ELF-1 (cell line): ENCODE measurements around the gene CKAP5.
A peak's percentile ranks its signal among the peaks of the same experiment; 100 is the strongest.
"Not testable (repeated sequence)": the region's sequence is repeated elsewhere in the genome, so short reads cannot be mapped to it uniquely, and the experiment has no call there.

ENCODE experiments used
- DNase-seq: peaks from one replicate; pipeline ENCODE4 v3.0.0-alpha.2; 2016; ENCODE audit warnings: low read depth, low spot score

CKAP5 gene

DNA sequence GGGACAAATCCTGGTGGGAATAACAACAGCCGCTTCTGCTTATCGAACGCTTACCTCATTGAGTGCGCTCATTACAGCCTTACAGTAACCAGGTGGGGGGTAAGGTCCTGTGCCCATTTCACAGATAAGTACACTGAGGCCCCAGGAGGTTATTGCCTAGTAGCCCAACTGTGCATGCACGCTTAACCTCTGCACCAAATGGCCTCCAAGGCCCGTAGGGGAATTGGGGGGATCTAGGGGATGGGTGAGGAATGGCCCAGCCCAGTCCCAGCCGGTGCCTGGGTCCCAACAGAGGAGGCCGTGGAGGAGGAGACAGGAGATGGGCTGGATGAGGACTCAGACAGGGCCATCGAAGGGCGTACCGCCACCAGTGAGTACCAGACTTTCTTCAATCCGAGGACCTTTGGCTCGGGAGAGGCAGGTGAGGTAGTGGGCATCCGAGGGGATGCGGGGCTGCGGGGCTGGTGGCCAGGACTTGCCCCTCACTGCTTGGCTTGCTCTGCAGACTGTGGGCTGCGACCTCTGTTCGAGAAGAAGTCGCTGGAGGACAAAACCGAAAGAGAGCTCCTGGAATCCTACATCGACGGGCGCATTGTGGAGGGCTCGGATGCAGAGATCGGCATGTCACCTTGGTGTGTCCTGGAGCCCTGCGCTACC lies 119.7 kb downstream of the CKAP5 start:
- DNase-seq, result no peak

DNA sequence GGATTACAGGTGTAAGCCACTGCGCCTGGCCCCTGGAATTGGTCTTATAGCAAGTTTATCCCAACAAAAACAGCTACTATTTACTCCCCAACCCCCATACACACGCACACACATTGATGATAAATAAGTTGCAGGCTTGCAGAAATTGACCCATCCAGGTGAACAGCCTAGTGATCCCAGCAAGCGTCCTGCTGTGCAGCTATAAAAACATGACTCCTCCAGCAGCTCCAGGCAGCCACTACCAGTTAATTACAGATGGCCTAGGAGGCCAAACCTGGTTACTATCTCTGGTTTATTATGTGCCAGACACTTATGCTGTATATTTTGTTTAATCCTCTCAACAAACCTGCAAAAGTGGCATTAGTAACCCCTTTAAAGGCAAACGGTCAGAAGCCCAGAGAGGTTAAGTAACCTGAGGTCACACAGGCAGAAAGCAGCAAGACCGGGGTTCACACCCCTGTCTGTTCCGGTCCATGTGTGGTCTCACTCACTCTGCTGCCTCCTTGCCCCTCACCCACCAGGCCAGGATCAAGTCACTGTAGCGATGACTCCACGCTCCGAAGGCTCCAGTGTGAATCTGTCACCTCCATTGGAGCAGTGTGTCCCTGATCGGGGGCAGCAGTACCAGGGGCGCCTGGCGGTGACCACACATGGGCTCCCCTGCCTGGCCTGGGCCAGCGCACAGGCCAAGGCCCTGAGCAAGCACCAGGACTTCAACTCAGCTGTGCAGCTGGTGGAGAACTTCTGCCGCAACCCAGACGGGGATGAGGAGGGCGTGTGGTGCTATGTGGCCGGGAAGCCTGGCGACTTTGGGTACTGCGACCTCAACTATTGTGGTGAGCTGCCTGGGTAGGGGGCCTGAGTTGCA lies 120.5 kb downstream of the CKAP5 start:
- no peak for DNase-seq

DNA sequence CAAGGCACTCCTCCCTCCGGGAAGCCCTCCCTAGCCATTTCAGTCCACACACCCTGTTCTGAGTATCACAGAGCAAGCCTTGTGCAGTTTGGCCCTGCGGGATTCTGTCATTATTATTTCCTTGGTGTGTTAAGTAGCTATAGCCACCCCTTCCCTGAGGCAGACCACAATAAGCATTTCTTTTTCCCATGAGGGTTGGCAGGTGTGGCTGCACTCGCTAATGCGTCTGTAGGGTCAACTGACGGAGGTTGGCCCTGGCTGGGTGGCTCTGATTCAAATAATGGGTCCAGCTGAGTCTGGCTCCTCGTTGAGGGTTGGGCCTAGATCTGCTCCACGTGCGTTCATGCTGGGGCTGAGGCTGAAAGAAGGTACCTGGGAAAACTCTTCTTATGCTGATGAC lies 122.0 kb downstream of the CKAP5 start:
- DNase-seq, result peak; percentile 49

DNA sequence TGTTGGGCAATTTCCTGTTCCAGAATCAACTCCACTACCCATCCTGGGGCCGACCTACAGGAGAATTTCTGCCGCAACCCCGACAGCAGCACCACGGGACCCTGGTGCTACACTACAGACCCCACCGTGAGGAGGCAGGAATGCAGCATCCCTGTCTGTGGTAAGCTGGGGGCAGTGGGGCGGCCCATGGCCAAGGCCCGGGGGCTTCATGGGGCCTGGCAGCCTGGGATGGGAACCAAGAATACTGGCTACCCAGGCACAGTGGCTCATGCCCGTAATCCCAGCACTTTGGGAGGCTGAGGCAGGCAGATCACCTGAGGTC lies 122.8 kb downstream of the CKAP5 start:
- no peak for DNase-seq

DNA sequence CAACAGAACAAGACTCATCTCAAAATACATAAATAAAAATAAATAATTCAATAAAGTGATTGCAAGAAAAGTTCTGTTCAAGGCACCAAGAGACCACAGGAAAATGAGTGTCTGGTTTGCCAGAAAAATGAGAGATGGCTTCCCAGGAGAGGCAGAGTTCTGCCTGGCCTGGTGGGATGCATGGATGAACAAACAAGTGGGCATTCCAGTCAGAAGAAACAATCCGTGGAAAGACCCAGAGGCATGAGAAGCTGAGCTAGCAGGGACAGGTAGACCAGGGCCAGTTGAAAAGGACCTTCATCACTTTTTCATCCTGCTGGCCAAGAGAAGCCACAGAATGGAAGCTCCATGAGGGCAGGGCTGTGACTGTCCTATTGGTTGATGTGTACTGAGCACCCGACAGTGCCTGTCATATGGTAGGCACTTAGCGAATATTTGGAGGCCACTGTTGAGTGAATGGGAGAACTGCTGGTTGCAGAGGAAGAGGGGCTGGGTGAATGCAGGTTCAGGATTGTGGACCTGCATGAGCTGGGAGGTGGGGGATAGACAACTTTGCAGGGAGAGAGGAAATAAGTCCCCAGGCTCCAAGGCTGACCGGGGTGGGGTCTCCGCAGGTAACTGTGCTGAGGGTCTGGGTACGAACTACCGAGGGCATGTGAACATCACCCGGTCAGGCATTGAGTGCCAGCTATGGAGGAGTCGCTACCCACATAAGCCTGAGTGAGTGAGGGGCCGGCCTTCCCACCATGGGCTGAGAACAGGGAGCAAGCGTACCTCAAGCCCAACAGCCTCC lies 123.3 kb downstream of the CKAP5 start:
- DNase-seq, result no peak

DNA sequence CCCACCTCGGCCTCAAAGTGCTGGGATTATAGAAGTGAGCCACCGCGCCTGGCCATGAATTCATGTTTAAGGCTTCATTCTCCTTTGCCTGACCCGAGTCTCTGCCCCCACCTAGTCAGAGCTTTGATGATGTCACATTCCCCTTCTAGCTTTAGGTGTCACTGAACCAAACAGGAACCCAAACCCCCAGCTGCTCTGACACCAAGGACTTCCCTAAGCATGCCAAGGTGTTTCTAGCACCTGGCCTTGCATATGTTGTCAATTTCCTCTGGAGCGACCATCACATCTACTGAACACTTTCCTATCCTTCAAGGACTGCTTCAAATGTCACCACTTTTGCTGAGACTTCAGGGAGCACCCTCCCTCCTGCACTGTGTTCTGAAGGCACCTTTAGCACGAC lies 124.8 kb downstream of the CKAP5 start:
- no peak for DNase-seq

DNA sequence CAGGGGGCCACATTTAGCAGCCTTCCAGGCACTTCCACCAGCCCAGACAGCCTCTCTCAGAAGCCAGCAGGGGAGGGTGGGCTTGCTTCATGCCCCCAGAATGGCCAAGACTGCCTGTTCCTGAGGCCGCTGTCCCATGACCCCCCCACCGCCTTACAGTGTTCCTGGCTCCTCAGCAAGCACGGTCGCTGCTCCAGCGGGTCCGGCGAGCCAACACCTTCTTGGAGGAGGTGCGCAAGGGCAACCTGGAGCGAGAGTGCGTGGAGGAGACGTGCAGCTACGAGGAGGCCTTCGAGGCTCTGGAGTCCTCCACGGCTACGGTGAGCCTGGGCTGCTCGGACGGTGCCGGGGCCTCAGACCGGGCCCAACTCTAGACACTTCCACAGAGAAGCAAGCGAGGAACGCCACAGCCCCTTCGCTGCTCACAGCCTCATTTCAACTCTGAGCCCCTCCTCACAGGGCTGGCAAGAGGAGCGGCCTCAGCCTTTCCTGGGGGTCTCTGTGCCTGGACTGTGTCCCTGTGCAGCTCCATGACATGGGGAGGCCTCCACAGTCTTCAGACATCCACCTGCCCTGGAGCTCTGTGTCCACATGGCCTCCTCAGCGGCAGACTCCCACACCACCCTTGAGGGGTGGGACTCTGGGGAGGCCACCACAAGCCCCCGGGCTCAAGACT lies 126.4 kb downstream of the CKAP5 start:
- no peak for DNase-seq

DNA sequence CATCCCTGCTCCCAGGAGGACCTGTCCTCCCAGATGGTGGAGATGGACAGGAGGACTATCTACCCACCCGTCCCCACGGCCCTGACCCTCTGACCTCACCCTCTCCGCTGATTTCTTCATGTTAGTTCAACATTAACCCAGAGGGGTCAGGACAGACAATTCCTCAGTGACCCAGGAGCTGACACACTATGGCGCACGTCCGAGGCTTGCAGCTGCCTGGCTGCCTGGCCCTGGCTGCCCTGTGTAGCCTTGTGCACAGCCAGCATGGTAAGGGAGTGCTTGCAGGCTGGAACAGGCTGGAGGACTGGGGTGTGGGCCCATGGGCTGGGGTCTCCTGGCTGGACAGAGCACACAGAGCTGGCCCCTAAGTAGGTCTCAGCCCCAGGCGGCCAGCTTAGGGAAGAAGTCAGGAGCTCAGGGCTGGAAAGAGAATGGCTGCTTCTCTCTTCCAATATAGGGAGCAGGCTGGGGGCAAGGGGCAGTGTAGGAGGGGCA lies 127.0 kb downstream of the CKAP5 start, which contains the start of gene F2:
TSS of gene F2 (plus strand) at position 166 of the 495 bp plus-strand sequence. CDS start at position 189, 23 bp downstream.
- no peak for DNase-seq

DNA sequence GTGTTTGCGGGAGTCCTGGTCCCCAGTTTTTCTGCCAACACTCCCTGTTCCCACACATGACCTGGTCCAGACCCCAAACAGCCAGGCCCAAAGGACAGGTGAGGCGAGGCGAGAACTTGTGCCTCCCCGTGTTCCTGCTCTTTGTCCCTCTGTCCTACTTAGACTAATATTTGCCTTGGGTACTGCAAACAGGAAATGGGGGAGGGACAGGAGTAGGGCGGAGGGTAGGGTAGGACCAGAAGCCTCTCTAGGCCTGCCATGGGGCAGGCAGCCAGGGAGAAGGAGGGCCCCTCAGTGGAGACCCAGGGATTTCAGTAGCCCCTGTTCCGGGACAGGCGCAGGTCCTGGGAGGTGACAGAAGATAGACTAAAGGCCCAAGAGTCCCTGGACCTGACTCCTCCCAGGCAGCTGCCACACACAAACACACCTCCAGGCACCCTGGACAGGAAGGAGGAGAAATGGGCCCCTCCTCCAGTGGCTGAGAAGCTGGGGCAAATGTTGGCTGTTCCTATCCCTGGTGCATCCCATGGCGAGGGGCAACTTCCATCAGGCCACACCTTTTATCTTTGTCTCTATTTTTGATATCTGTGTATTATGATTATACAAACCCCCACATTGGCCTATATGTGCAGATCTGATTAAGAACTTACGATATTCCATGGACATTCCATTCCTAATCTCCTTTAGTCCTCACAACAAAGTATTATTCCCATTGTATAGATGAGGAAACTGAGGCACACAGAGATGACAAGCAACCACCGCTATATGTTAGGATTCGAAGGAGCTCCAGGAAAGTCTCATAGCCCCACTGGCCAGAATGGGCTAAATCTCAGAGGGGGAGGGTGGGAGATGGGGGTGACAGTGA lies 127.7 kb downstream of the CKAP5 start:
- DNase-seq, result peak; percentile 17

DNA sequence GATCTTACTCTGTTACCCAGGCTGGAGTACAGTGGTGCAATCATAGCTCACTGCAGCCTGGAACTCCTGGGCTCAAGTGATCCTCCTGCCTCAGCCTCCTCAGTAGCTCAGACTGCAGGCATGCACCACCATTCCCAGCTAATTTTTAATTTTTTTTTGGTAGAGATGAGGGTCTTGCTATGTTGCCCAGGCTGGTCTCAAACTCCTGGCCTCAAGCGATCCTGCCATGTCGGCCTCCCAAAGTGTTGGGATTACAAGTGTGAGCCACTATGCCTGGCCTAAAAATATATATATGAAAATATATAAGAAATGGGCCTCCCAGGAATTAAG lies 128.3 kb downstream of the CKAP5 start:
- DNase-seq, result not testable (repeated sequence)

DNA sequence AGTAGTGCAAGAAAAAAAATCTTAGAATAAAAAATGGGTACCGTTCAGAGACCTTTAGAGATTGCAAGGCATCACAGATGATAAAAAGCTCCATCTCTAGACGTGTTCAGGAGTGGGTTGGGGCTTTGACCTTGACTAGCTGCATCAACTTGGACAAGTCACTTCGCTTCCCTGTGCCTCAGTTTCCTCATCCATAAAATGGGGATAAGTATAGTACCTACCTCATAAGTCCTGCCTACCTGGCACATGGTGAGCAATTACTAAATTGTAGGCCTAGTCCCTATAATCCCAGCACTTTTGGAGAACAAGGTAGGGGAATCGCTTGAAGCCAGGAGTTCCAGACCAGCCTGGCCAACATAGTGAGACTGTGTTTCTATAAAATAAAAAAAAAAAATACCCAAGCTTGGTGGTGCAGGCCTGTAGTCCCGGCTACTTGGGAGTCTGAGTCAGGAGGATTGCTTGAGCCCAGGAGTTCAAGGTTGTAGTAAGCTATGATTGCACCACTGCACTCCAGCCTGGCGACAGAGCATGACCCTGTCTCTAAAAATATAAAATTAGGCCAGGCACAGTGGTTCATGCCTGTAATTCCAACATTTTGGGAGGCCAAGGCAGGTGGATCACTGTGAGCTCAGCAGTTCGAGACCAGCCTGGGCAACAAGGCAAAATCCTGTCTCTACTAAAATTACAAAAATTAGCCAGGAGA lies 133.1 kb downstream of the CKAP5 start:
- DNase-seq, result no peak

DNA sequence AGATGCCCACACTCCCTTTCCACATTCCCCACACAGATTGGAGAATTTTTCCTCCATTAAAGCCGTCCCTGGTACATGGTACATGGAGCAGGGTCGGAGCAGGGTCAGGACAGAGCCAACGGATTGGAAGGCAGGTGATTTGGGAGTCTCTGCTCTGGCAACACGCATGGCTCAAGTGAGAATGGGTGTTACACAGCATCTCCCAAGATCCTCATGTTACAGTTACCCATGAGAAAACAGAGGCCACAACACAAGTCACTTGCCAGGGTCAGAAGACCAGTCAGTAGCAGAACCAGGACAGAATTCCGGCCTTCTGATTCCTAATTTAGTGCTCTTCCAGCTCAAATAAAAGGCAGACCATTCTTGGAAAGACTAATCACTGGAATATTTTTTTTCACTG lies 134.8 kb downstream of the CKAP5 start:
- no peak for DNase-seq

DNA sequence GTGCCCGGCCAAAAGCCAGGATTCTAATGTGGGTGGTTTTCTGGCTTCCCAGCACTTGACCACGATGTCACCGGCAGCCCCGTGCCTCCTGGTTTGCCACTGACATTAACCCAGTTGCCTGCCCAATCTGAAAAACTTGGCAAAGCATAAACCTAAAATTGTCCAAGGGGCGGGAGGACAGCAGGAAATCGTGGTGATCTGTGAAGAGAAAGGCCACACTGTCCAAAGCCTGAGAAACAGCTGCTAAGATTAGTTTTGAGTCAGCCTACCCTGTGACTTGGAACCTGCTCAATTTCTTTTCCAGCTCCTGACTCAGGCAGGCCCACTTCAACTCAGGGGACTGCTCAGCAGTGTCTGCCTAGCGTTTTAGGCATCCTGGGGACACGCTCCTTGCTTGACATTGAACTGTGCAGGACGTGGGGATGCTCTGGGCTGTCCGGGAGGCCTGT lies 135.2 kb downstream of the CKAP5 start:
- no peak for DNase-seq

DNA sequence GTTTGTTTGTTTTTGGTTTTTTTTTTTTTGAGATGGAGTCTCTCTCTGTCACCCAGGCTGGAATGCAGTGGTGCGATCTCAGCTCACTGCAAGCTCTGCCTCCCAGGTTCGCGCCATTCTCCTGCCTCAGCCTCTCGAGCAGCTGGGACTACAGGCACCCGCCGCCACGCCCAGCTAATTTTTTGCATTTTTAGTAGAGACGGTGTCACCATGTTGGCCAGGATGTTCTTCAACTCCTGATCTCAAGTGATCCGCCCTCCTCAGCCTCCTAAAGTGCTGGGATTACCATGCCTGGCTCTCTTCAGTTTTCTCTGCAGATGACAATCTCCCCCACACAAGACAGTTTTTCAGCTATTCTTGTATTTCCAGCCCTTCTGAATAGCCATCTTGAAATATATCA lies 136.7 kb downstream of the CKAP5 start:
- DNase-seq, result not testable (repeated sequence)

DNA sequence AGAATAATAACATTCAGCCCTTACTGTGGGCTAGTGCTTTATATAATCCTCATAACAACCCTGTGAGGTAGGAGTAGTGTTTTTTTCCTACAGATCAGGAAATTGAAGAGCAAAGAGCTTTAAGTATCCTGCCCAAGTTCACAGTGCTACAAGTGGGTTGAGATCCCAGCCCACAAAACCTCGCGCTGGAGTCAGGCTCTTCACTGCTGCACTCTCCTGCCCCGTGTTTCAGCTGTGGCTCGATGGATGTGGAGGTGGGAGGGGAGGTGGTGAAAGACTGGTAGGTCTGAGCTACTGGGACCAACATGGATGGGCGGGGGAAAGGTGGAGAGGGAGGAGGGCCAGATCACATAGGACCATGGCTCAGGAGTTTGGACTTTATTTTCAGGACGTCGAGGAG lies 139.2 kb downstream of the CKAP5 start:
- no peak for DNase-seq

DNA sequence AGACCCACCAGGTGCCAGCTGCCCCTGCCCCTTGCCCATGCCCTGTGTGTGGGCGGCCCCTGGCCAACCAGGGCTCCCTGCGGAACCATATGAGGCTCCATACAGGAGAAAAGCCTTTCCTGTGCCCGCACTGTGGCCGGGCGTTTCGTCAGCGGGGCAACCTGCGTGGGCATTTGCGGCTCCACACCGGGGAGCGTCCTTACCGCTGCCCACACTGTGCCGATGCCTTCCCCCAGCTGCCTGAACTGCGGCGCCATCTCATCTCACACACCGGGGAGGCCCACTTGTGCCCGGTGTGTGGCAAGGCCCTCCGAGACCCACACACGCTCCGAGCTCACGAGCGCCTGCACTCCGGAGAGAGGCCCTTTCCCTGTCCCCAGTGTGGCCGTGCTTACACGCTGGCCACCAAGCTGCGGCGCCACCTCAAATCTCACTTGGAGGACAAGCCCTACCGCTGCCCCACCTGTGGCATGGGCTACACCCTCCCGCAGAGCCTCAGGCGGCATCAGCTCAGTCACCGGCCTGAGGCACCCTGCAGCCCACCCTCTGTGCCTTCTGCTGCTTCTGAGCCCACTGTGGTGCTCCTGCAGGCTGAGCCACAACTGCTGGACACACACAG lies 140.9 kb downstream of the CKAP5 start:
- DNase-seq, result no peak

DNA sequence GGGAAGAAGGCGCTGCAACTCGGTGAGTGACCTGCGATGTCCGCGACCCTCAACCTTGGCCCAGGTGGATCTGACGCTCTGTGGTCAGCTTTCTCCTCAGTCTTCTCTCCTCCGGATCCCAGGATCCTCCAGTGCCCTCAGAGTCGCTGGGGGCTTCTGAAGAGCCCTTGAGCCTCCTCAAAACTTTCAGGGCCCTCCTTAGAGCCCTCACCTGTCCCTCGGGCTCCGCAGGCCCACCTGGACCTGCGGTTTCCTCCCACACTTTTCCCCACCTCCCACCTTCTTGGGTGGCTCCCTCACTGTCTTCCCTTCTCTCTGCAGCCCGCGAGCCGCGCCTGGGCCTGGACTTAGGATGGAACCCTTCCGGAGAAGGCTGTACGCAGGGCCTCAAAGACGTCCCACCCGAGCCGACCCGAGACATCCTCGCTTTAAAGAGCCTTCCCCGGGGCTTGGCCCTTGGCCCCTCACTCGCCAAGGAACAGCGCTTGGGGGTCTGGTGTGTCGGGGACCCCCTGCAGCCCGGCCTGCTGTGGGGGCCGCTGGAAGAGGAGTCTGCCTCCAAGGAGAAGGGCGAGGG lies 144.9 kb downstream of the CKAP5 start:
- DNase-seq, result no peak

DNA sequence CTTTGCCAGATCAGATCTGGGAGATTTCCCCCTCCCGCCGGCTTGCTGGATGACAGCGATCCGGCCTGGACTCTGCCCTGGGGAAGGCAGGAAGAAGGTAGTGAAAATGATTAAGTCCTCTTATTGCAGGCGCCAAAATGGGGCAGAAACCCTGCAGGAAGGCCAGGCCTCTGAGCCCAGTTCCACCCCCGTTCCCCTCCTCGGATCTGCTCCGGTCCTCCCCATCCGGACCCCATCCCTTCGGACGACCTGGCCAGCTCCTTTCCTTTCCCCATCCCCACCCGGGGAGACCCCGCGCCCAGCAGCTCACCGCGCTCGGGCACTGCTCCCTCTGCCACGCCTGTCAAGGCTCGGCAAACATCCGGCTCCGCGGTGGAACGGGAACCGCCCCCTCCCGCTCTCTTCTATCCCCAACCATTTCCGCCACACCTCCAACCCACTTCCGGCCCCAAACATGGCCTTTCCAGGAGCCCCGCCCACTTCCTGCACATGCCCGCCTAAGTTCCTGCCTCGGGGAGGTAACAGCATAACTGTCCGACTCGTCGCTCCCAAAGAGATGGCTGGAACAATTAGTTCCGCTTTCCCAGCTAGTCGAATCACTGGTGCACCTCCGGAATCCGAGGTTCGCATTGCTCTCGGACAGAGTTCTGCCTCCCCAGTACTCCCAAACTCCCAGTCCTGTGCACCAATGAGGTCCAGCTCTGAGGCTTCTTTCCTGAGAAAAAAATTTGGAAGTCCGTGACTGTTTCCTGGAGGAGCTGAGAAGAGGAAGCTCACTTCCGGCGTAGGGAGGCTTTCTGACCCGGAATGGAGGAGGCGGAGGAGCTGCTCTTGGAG lies 145.6 kb downstream of the CKAP5 start, which contains the start of the genes ARHGAP1 and ZNF408:
TSS of gene ARHGAP1 (minus strand) at position 379 of the 837 bp plus-strand sequence. CDS start 4,512 bp downstream, outside the sequence.
TSS of gene ZNF408 (plus strand) at position 791 of the 837 bp plus-strand sequence. CDS start at position 808, 17 bp downstream.
- DNase-seq, result peak; percentile 99
